Activated CD8-positive, alpha-beta memory T cell treated with anti-CD3 and anti-CD28 coated beads for 36 hours (primary cell): ENCODE data around the gene TMEM151A. TPM values are rescaled to one million over a fixed set of nuclear protein-coding genes. Genes with fewer than 3 reads are reported as not detected.

Experiments used
- CTCF ChIA-PET: fragments of 350-600 bp; sonication (Branson Sonifier 250); formaldehyde crosslinking; loops from one replicate; lab custom pipeline; 2021; ENCODE audit warnings: antibody characterized with exemption; lab: Charles Lee
- POLR2A ChIA-PET: fragments of 350-600 bp; sonication (Branson Sonifier 250); formaldehyde crosslinking; loops from one replicate; lab custom pipeline; 2021; ENCODE audit warnings: antibody characterized with exemption; lab: Charles Lee
- total RNA-seq, 2 experiments: library from RNA; stranded (reverse); gene quantifications; one replicate each; pipeline ENCODE4 v1.2.3, GENCODE V29; 2021

TMEM151A gene
- total RNA-seq, 2 experiments from 2014 or later = not detected

DNA sequence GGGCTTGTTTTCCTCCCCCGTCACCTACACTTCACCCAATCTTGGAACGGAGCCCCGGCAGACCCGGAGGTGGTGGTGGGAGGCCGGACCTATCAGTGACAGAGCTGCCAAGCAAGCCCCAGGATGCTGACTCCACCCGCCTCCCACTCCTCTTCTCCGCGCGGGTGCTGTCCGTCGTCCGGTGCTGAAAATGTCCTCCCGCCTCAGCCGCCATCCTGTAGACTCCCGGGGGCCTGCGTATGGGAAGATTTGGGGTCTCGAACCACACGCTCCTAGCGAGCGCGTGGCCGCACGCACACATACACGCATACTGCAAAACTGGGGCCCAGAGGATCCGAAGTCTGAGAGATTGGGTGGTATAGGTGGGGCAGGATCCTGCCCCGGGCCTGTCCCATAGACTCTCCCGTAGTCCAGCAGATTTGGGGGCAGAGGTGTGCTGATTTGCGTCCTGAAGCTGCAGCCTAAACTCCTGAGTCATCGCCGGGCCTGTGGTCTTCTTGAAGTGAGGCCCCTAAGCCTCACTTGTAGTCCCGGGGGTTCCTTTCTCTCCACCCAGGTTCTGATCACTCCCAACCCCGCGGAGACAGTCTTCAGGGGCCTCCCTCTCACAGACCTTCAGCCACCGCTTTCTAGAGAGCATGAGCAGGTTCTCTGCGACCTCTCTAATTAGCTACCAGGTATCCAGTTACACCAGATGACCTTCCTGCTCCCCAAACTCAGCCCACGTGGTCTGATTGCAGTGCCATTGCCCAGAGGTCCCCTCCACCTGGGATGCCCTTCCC lies 2.0 kb upstream of the TMEM151A start:
- ChIA-PET POLR2A (interaction anchor here (0.6 to 2.6 kb wide), 10 partner anchors 10 to 1363 kb away, joined by 3 to 9 read pairs (median 4); partner anchors contain the start of genes CD248, CST6 and RIN1), CTCF (interaction anchor here (0.8 to 2.7 kb wide), 6 partner anchors 8 to 388 kb away, joined by 3 to 16 read pairs (median 6); partner anchors contain the start of genes BRMS1 and RBM4B)

DNA sequence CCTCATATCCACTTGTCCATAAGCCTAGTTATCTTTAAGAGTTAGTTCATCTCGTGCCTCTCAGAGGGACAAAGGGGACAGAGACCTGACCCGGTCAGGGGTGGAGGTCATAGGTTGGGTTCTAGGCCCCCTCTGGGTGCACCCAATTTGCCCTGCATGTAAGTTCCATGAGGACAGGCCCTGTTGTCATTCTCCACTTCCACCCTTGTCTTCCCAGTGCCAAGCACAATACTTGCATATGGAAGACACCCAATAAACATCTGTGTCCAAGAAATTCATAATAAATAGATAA lies 1.4 kb upstream of the TMEM151A start:
- POLR2A ChIA-PET = interaction anchor here (2.6 kb wide), 1 partner anchor 27 kb away, joined by 9 read pairs; the partner anchor contains the start of gene CD248
- CTCF ChIA-PET = interaction anchor here (0.6 to 2.6 kb wide), 2 partner anchors 301 to 388 kb away, joined by 4 to 6 read pairs; partner anchors contain the start of gene RBM4B

DNA sequence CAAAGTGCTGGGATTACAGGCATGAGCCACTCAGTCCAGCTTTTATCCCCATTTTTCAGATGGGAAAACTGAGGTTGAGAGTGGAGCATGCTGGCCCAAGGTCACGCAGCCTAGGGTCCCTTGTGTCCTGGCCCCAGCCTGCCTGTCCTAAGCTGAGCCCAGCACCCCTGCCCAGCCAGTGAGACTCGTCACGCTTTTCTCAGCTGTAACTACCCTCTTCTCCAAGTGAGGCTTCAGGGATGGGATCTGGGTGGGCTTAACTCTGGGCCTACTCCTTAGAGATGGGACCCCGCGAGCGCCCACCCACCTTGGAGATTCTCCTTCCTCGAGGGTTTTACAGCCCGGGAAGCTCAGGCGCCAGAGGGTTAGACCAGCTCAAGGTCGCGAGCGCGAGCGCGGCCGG lies 390 bp upstream of the TMEM151A start:
- CTCF ChIA-PET = interaction anchor here (0.9 to 1.5 kb wide), 4 partner anchors 9 to 69 kb away, joined by 3 to 5 read pairs (median 4); no protein-coding TSS in a partner anchor
- POLR2A ChIA-PET = interaction anchor here (0.6 kb wide), 1 partner anchor 12 kb away, joined by 6 read pairs; no protein-coding TSS in a partner anchor

DNA sequence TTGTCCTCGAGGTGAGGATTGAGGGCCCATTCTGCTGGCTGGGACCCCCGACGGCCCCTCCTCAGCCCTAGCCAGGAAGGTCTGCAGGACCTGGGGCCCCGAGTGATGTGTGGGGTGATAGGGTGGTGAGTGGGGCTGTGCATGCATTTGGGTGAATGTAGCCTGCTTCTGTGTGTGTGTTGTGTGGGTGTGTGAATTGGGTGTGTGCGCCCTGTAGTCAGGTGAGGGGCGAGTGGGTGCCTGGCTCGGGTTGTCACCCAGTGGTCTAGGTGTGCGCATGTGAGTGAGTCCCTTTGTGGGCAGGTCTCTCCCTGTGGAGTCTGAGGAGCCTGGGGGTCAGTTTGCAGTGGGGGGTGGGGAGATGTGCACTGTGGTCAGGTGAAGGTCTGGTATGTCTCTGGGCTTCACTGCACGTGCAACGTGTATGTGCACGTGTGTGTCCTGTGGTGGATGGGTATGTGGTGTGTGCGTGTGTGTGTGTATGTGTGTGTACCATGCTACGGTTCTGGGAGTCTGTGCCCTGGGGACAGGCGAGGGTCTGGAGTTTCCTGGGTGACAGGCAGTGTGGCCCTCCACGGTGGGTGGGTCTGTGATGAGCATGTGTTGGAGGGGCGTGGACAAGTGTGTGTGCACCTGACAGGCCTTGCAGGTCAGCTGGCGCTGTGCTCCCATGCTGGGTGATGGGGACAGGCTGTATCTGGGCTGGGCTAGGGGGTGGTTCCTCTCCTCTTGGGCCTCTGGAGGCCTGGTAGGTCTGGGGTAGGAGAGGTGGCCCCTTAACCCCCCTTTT lies 1.0 kb downstream of the TMEM151A start:
- CTCF ChIA-PET = no interaction called here
- POLR2A ChIA-PET = no interaction called here

DNA sequence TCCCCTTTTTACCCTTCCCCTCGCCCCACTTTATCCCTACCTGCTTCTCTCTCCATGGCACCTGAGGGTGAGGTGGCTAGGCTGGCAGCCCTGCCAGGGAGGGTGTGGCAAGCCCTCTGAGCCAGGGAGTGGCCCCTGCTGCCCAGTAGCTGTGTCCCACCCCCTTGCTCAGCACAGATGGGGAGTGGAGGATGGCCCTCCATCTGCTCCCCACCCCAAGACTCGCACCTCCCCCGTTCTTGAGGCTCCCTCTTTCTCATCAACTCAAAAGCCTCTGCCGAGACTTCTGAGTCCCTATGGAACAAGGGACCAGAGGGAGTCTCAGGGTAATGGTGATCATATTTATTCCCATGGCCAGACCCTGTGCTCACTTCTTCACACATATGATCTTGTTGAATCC lies 1.7 kb downstream of the TMEM151A start:
- POLR2A ChIA-PET = no interaction called here
- CTCF ChIA-PET = no interaction called here

DNA sequence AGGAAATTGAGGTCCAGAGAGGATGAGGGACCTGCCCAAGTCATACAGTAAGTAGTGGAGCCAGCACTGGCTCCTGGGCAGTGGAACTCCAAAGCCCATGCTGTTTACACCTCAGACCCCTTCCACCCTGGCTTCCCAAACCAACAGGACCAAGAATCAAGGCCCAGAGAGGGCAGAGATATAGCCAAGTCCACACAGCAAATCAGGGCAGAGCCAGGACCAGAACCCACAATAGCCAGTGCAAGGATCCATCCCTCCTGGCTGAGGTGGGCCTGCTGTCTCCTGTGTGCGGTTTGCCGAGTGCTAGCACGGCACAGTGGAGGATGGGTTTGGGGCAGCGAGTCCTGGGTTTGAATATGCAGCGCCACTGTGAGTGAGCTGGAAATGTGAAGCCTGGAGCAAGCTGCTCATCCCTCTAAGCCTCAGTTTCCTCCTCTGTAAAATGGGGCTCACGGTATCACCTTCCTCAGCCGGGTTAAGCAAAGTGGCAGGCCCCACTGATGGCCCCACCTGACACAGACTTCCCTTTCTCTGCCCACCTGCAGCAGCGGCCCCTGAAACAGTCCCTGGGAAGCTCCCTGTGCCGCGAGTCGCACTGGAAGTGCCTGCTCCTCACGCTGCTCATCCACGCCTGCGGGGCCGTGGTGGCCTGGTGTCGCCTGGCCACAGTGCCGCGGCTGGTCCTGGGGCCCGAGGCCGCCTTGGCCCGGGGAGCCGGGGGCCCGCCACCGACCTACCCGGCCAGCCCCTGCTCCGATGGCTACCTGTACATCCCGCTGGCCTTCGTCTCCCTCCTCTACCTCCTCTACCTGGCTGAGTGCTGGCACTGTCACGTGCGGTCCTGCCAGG lies 2.3 kb downstream of the TMEM151A start:
- ChIA-PET CTCF (no interaction called here), POLR2A (no interaction called here)

DNA sequence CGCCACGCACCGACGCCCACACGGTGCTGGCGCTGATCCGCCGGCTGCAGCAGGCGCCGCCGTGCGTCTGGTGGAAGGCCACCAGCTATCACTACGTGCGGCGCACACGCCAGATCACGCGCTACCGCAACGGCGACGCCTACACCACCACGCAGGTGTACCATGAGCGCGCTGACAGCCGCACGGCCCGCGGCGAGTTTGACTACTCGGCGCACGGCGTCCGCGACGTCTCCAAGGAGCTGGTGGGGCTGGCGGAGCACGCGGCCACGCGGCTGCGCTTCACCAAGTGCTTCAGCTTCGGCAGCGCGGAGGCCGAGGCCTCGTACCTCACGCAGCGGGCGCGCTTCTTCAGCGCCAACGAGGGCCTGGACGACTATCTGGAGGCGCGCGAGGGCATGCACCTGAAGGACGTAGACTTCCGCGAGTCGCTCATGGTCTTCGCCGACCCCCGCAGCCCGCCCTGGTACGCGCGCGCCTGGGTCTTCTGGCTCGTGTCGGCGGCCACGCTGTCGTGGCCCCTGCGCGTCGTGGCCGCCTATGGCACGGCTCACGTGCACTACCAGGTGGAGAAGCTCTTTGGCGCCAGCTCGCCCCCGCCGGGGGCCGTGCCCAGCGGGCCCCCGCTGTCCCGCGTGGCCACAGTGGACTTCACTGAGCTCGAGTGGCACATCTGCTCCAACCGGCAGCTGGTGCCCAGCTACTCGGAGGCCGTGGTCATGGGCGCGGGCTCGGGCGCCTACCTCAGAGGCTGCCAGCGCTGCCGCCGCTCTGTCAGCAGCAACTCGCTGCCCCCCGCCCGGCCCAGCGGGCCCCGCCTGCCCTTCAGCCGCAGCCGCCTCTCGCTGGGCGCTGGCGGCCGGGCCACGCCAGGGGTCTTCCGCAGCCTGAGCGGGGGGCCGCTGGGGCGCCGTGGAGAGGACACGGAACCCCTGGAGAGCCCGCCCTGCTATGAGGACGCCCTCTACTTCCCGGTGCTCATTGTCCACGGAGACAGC lies 3.2 kb downstream of the TMEM151A start:
- ChIA-PET POLR2A (no interaction called here), CTCF (no interaction called here)

DNA sequence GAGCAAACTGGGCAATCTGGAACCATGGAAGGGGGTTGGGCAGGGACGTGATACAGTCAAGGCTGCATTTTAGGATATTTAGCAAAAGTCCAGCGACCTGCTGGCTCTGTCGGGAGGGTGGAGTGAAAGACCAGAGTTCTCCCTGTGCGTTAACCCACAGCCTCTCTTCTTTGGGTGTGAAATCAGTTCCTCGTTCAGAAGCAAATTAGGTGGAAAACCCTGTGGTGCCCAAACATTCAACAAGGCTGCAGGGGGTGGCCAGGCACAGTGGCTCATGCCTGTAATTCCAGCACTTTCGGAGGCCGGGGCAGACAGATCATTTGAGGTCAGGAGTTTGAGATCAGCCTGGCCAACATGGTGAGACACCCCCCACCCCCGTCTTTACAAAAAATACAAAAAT lies 5.9 kb downstream of the TMEM151A start:
- ChIA-PET POLR2A (no interaction called here), CTCF (interaction anchor here (0.6 to 1.3 kb wide), 3 partner anchors 14 to 89 kb away, joined by 3 read pairs; no protein-coding TSS in a partner anchor)

DNA sequence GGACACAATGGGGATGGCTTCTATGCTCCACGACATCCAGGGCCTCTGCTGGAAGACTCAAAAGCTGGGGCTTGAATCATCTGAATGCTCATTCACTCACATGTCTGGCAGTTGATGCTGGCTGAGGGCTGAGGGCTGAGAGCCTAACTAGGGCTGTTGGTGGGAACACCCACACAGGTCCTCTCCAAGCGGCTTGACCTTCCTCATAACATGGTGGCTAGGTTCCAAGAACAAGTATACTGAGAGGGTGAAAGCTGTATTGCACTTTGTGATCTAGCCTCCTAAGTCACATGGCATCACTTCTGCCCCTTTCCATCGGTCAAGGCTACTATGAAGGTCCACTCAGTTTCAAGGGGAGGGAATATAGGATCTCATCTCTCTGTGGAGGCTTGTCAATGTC lies 7.5 kb downstream of the TMEM151A start:
- ChIA-PET CTCF (no interaction called here), POLR2A (no interaction called here)

DNA sequence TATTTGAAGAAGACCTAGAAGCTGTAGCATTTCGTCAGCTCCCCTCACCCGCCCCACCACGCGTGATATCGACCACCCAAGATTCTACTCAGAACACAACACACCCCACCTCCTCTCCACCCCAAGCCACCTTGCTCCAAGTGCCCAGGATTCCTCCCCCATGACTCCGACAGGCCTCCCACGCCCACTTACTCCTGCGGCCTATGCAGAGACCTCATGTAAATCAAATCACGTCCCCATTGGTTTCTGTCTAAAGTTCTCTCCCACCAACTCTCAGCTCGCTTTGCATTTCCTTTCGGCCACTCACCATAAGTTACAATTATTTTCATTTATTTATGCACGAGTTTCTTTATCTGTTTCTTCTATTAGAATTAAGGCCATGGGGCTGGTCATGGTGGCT lies 11.0 kb downstream of the TMEM151A start:
- ChIA-PET CTCF (interaction anchor here (0.9 to 1.0 kb wide), 2 partner anchors 20 to 41 kb away, joined by 4 read pairs; no protein-coding TSS in a partner anchor), POLR2A (no interaction called here)

DNA sequence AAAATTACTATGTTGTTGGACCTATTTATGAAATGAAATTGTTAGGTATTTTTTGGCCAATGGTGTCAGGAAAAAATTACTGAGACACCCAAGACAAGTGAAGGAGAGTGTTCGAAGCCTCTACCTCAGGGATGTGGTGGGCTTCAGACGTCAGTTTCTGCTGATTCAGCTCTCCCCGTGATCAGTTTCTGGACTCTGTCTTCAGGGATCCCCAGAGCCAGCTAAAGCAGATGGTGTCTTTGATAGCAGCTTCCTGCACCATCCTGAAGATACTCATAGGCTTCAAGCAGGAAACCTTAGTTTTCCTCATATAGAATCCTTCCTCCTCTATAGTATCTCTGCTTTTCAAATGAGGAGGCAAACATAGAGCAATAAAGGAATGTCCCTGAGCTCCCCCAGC lies 17.8 kb downstream of the TMEM151A start:
- ChIA-PET POLR2A (no interaction called here), CTCF (interaction anchor here (5.1 kb wide), 1 partner anchor 37 kb away, joined by 36 read pairs; the partner anchor contains the start of genes B4GAT1 and BRMS1)

DNA sequence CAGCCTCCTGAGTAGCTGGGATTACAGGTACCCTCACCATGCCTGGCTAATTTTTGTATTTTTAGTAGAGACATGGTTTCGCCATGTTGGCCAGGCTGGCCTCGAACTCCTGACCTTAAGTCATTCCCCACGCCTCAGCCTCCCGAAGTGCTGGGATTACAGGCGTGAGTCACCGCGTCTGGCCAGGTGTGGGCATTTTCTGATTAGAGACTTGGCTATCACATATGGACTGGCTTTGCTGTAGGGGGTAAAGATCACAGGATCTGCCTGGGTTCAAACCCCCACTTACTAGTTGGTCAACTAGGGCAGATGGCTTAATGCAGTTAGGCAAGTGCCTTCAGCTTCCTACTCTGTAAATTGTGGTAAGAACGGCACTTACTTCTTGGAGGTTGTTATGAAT lies 18.6 kb downstream of the TMEM151A start:
- CTCF ChIA-PET = interaction anchor here (3.8 to 5.1 kb wide), 2 partner anchors 36 to 77 kb away, joined by 36 to 44 read pairs; partner anchors contain the start of genes B4GAT1 and BRMS1

DNA sequence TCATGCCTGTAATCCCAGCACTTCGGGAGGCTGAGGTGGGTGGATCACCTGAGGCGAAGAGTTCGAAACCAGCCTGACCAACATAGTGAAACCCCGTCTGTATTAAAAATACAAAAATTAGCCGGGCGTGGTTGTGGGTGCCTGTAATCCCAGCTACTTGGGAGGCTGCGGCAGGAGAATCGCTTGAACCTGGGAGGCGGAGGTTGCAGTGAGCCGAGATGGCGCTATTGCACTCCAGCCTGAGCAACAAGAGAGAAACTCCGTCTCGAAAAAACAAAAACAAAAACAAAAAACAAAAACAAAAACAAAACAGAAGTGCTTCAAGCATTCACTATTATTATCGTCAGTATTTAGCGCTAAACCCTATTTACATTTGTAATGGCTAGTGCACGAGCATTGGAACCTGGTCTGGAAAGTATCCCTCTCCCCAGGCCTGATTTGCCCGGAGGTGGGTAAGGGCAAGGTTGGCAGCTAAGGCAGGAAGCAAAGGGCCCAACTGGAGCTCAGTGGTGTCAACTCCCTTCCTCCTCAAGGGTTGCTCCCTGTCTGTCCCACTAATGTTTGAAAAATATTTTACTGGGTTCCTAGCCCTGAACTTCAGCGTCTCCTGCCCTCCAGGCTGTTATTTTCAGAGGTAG lies 19.2 kb downstream of the TMEM151A start:
- POLR2A ChIA-PET = interaction anchor here (0.6 to 0.8 kb wide), 2 partner anchors 30 to 51 kb away, joined by 3 to 4 read pairs; no protein-coding TSS in a partner anchor
- CTCF ChIA-PET = interaction anchor here (0.7 to 8.1 kb wide), 17 partner anchors 11 to 77 kb away, joined by 3 to 111 read pairs (median 5); partner anchors contain the start of genes B4GAT1, BRMS1, RIN1 and TMEM151A

More for the DNA sequence above, 18.6 kb downstream of the TMEM151A start:
- POLR2A ChIA-PET = no interaction called here

DNA sequence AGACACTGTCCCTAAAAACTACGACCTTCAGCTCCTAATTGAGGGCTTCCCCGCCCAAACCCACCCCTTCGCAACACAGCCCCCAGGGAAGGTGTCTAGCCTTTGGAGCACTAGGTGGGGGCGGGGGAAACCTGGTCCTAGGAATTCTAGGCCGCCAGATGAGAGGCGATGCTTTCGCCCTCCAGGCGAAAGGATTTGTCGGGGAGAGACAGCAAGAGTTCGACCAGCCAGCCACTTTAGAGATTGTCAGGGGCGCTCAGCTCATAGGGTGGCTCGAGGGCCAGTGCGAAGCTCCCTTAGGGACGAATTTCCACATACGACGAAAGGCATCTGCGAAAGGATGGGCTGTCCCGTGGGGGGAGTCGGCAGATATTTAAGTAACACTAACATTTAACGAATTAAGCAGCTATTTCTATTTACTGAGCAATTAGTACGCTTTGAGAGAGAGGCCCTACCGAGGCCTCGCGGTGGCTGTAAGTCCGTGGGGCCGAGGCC lies 19.8 kb downstream of the TMEM151A start:
- ChIA-PET CTCF (interaction anchor here (0.7 to 8.1 kb wide), 17 partner anchors 11 to 76 kb away, joined by 3 to 111 read pairs (median 5); partner anchors contain the start of genes B4GAT1, BRMS1, RIN1 and TMEM151A), POLR2A (interaction anchor here (0.6 to 0.8 kb wide), 2 partner anchors 31 to 51 kb away, joined by 3 to 4 read pairs; no protein-coding TSS in a partner anchor)

DNA sequence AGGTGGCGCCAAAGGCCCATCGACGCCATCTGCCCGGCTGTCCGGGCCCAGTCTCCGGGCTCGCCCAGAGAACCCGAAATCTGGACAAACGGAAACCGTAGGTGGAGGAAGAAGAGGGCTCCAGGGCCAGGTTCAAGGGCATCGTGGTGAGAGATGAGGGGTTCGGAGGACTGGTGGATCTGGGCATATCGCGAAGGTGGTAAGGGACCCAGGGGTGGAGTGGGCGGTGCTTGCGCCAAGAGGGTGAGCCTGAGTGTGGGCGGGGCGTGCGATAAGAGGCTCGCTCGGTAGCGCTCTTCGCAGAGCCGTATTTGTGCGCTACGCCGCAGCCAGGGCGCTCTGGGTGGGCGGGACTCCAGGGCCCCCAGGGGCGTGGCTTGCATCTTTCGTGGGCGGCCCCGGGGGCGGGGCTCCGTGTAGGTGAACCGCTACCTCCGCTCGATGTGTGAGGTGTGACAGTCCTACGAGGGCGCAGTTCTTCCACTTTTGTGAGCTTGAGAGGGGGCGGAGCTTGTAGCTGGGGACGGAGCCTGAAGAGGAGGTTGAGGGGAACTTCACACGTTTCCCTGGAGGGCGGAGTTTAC lies 20.4 kb downstream of the TMEM151A start:
- CTCF ChIA-PET = interaction anchor here (0.6 to 8.1 kb wide), 24 partner anchors 10 to 90 kb away, joined by 3 to 111 read pairs (median 5); partner anchors contain the start of genes B4GAT1, BRMS1, RIN1 and SLC29A2

More for the DNA sequence above, 20.4 kb downstream of the TMEM151A start:
- POLR2A ChIA-PET = interaction anchor here (0.5 to 1.2 kb wide), 9 partner anchors 10 to 883 kb away, joined by 3 to 7 read pairs (median 4); partner anchors contain the start of gene SLC29A2
